ENCODE data around the gene STN1.
A peak's percentile ranks its signal among the peaks of the same experiment; 100 is the strongest.

STN1 gene

DNA sequence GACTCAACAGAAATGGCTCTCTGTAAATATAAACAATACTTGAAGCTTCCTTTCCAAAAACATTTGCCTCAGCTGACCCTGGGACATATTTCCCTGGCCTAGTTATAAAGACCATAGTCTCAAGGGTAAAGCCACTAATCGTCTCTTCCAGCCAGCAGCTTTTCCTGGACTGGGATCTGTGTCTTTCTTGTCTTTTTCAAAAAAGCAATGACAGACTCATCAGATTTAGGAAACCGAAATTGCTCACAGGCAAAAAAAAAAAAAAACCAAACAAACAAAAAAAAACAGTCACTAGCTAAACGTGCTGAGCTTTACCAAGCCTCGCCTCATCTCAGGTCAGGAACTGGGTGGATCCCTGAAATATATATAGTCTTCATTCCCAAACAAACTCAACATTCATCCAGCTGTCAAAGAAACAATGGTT is 23.5 kb downstream of the STN1 start:
- no peak for DNase-seq (ENCODE audit: low spot score)

DNA sequence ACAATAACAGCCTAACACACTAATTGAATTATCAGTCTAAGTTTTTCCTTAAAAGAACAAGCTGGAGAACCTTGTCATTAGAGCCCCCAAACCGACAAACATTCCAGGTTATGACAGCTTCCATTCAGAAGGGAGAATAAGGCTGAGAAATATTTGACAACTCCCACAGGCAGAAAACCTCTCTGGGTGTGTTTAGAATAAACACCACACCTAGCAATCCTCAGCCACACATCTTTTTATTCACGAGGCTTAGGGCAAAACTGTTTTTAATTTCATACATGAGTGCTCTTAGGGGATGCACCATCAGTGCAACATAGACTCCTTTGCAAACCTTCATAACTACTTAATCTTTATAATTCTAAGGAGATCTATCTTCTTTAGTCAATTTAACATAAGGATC is 24.2 kb downstream of the STN1 start:
- DNase-seq (ENCODE audit: low spot score): no peak

DNA sequence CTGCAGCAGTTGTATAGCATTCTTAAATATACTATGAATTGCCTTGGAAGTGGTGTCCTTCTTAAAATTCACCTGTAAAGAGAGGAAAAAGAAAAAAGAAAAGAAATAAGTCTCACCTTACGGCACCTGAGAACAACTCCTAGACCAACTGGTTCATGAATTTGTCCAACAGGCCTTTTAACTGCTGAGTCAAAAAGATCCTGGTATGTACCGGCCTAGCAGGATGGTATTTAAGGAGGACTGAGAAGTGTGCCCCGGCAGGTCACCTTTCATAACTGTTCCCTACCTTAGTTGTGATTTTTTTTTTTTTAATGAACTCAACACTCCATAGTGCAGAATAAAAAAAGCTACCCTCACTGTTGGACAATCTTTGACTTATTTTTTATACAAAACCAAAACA is 25.8 kb downstream of the STN1 start:
- DNase-seq (ENCODE audit: low spot score): no peak

DNA sequence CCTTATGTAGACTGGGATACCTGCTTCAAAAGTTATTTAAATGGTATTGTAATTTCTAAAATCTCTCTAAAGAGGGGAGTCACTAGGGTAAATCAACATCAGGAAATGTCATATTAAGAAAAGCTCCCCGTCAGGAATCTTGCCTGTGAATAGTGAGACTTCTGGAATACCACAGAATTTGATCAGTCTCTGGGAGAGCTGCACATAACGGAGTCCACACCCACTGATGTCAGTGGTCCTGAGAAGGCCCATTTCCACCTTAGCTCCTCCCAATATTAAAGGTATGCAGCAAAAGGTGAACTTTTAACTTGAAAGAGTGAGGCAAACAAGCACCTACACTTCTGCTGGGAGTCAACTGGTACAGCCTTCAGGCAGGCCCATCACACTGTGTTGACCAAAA is 27.3 kb downstream of the STN1 start:
- no peak for DNase-seq (ENCODE audit: low spot score)

DNA sequence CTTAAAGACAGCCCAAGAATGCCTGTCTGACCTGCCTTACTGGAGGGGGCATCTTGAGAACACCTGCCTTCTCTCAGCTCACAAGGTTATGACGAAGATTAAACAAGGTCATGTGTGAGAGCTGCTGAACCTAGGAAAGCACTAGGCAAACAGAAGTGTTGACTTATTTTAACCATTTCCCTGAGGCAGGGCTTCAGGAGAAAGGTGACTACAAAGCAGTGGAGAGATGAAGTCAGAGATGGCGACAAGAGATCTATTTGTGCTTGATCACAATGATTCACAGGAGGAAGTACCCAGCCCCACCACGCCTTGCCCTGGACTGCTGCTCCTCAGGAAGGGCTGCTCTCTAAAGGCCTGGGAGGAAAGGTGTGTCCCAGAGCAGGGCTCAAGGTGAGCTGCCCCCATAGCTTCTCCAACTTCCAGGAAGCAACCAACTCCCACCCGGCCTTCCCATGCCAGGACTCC is 27.8 kb downstream of the STN1 start:
- no peak for DNase-seq (ENCODE audit: low spot score)

DNA sequence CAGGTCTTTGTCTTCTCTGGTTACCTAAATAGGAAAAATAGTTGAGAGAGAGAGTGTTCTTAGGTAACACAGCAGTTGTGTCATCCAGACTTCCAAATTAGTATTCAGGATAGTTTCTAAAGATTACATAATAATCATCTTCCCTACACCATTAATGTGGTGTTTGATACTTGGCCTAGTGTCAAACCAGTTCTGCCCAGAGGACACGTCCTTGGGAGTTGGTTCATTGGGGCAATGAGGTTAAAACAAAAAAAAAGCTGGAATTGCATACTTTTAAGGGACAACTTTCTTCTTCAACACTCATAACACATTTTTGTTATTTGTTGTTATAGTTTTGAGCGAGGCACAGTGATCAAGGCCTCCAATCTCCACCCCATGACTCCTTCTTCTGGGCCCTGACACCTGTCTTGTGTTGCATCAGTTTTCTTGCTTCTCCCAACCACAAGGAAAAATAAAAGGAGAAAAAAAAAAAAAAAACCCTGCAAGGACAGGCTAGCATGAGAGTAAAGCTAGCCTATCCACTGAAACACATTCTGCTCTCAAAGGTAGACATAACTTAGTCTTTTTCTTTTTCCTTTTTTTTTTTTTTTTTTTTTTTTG is 28.8 kb downstream of the STN1 start:
- DNase-seq (ENCODE audit: low spot score): no peak

DNA sequence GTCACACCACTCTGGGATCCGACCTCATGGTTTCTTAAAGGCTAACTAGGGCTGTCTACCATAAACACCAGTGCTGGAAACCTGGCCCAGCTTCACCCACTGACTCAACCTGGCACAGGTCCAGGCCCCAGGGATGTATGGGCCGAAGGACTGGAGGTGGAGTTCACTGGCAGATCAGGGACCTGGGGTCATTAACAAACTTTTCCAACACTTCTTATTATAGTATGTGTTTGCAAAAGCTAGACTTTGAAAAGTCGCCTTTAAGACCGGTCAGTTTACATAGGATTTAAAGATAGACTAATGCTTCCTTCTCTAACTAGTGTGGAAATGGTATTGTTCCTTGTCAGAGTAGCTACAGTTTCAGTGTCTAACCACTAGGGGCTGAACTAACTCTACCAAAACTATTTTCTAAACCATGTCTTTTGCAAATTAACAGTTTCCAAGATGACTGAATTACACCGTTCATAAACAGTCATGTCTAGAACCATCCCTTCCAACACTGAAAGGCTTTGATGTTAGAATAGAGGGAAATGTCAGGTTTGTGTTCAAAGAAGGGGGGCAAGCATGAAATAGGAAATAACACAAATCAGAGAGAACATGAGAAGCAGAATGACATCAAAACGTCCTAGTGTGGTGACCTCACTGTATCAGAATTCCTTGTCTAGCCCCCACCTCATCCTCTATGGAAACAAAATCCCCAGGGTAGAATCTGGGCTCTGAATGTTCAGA is 29.7 kb downstream of the STN1 start:
- DNase-seq (ENCODE audit: low spot score): peak; percentile 73

DNA sequence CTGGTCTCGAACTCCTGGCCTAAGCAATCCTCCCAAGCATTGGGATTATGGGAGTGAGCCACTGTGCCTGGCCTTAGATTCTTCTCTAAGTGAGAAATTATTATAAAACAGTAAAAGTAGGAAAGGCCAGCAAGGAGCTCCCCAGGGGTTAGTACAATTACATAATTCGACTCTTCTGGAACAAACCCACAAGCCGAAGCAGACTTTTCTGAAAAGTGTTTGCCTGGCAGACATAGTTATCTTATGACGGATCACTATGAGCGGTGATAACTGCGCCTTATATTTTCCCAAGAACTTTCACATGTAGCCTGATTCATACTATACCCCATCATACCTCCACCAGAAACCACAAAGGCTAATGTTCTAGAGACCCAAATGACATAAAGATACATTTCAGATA is 32.4 kb downstream of the STN1 start:
- no peak for DNase-seq (ENCODE audit: low spot score)

DNA sequence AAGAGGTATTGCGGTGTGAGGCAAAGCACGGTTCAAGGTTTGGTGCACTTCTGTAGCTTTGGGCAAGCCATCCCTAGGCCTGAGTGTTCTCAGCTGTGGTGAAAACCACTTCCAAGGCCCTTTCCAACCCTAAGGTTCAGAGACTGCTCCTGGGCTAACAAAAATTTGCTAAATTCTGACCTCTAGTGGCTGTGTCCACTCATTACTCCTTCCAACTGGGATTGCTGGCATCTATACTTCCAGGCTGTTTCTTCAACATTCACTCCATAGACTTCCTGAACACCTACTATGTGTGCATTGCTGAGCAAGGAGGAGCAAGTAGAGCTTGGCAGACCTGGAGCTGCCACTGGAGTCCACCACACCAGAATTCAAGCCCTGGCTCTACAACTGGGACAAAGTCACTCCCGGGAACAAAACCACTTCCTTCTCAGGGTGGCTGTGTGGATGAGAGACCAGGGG is 33.3 kb downstream of the STN1 start:
- DNase-seq (ENCODE audit: low spot score): no peak

DNA sequence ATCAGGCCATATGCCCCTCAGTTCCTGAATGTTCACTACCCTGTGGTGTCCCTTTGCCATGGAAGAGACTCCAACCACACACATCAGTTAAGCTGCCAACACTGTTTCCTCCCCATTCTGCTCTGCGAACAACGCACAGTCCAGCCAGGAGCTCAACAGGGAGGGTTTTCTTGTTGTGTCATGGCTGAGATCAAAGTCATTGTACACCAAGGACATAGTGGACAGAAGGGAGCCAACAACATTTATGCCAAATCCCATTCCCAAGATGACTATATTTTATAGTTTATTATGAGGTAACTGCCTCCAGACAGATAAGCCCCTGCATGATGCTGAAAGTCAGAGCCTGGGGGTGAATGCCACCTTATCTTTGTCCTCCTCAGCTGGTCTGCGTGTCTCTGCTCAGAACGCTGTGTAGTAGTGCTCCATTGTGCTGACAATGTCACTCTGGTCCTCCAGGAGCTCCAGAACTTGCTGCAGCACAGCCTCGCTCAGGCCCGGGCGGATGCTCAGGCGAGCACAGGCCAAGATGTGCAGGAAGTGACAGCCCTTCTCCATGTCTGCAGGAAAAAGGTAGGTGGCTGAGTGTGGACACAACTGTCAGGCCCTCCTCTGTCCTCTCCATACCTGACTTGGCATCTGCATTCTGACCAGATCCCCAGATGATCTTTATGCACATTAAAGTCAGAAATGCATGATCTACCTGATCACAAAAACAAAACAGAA is 35.5 kb downstream of the STN1 start:
- no peak for DNase-seq (ENCODE audit: low spot score)

DNA sequence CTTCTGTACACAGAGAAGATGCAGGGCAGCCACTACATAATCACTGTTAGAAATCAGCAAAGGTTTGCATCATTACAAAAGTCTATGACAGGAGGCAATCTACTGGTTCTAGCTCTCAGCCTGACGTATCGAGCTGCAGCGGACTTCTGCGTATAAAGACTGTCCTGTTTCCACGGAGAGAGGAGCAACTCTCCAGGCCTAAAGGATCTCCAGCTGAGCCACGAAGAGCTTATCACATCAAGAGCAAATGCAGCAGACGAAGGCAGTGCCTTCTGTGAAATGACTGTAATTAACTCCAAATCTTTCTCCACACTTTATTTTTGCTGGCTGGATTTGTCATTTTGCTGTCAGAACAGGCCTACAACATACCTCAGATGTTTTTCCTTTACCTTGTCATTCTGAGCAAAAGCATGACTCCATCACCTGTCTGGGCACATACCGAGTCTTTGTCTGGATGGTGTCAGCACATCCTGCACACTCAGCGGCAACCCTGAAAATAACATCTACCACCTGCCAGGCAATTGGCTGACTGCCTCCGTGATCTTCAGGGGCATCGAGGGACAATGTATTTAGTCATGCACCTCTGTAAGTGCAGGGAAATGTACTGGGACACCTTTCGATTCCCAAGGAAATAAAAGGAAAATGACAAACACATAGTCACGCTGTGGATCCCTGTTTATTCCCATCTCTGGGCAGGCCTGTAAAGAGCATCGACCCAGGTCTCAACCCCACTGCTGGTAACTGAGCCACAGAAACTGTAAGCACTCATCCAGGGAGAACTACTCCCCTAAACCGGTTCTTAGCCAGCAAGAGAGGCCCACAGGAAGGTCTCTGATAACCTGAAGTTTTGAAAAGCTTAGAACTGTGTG is 36.3 kb downstream of the STN1 start:
- DNase-seq (ENCODE audit: low spot score): no peak

DNA sequence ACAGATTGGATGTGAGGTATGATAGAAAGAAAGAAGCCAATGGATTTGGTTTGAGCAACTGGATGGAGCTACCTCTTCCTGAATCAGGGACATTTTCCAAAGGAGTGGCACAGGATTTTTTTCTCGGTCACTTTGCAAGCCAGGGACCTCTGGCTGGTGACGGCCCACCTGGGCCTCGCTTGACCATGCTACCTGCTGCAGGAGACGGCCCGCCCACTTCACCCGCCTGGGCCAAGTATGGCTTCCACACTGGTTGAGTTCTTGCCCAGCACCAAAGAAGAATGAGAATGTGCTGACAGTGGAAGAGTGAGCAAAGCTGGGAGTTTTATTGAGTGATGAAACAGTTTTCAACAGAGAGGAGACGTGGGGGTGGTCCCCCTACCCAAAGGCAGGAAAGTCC is 38.2 kb downstream of the STN1 start:
- DNase-seq (ENCODE audit: low spot score): no peak

DNA sequence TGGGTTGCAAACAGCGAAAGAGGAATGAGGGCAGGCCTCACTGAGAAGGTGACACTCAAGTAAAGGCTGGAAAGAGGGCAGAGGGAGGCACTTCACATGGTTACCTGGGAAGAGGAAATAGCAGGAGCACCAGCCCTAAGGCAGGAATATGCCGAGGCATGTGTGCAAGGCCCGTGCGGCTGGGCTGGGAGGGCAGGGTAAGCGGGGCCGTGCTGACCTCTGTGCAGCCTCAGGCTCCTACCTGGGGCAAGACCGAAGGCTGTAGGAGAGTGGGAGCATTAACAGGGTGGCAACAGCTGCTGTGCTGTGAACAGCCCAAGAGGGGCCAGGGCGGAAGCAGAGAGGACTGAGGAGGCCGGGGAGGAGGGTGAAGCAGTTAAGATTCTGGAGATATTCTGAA is 38.6 kb downstream of the STN1 start:
- no peak for DNase-seq (ENCODE audit: low spot score)

DNA sequence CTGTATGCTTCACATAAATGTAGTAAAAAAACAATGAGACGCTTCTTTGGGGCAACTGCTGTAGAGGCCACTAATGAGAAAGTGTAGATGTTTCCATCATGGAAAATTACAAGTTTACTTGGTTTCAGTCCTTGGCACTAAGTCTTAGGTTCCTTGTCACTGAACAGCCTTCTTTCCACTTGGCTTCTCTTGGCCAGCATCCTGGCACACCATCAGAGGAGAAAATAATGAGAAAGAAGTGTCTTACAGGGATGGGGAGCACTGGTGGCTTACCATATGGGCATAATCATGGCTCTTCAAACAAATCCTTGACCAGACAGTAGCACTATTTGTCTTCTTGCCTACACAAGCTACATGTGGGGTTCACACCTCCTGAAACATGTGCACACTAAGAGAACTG is 40.1 kb downstream of the STN1 start:
- no peak for DNase-seq (ENCODE audit: low spot score)

DNA sequence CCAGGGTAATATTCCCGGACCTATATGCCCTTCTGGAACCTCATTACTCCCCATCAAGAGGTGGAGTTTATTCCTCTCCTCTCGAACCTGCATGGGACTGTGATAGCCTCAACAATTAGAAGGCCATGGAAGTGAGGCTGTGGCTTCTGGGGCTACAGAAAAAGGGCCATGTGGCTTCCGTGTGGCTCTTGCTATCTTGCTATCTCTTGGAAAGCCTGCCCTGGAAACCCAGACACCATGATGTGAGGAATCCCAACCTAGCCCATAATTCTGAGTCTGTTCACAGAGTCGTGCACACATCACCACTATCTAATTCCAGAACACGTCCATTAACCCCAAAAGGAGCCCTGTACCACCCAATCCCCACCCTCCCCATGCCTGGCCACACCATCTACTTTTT is 41.8 kb downstream of the STN1 start:
- DNase-seq (ENCODE audit: low spot score): no peak

DNA sequence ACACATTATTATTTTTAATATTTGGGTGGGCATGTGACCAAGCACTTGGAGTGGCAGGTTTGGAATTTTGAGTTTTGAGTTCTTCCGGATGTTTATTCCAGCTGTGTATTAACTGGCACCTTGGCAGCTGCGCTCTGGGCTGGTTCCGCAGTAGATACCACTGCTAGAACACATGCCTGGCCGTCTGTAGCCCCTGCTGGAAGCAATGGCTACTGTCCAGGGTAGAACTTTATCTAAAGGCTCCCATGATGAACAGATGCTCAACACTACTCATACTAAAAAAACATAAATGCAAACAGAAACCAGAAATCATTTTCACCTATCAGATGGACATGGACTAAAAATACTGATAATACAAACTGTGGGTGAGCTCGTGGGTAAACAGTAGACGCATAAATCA is 43.3 kb downstream of the STN1 start:
- DNase-seq (ENCODE audit: low spot score): no peak

DNA sequence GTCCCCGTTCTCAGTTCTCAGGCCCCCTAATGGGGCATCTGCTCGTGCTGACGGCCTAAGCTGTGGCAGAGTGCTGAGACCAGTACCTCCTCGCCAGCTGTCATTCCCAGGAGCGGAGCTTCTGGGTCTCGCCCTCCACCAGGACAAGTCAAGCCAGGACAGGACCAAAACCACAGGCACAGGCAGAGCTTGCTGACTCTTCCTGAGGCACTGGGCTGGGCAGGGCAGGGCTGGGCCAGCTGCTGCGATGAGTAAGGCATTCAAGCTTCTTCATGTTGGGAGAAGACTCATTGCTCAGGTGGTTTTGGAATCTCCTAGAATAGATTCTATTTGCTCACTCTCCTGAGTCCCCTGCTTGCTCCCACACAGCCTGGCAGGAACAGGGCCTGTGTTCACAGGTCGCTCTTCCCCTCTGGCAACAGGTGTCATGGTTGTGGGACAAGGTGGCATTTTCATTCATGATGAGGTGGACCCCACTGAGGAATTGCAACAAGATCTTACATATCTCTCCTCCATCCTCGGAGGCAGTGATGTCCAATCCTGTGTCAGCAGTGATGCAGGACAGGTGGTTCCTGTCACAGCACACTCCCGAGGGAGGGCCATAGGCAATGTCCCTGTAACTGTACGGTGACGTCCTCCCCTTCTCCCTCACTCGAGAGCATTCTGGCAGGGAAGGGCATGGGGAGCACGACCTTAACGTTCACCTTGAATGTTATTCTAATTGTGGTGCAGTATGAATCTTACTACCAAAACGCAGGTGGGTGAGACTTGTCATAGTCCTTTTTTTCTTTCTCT is 45.6 kb downstream of the STN1 start:
- DNase-seq (ENCODE audit: low spot score): no peak

DNA sequence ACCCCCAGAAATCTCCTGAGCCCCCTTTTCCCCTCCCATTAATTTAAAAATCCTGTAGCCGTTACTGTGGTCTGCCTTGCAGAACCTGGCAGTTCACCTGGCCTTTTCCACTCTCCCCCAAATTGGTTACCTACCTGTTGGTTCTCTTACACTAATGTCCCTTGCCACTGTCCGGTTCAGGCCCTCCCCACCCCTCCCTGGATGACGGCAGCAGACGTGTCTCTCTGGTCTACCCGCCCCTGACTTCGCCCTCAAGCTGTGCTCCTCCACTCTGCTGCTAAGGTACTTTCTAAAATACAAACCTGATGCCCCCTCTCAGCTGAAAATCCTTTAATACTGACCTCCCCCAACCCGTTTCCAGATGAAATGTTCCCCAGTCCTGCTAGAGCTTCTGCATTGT is 47.0 kb downstream of the STN1 start:
- no peak for DNase-seq (ENCODE audit: low spot score)

DNA sequence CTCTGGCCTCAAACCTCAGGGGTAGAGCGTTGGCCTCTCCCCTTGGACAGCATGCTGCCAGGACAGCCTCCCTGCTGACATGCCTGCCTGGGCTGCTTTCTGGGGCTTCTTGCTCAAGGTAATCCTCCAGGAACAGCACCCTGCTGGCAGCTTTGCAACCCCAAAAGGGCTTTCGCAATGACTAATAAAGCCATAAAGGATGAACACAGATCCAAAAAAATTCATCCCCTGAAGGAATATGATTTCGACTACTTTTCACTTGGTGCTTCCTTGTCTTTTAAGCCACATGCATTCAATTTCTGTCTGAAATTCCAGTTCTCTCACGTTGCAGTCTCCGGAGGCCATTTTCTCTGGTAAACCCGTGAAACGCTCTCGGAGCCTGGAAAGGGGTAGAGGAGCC is 47.5 kb downstream of the STN1 start:
- no peak for DNase-seq (ENCODE audit: low spot score)

DNA sequence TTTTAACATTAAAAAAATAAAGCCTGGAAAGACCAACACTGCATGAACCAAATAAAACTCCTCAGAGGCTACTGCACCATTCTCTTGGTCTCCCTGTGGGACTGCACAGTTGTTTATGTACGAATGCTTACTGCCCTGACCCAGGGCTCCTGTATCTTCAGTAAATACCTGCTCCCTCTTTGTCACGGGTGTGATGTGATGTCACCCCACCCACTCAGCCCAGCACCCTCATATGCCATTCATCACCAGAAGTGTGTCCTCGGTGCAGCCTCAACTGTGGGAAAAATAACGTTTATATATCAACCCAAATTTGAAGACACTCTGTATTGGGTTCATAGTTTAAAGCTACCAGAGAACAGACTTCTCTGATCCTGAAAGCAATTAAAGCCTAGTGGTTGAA is 48.6 kb downstream of the STN1 start:
- DNase-seq (ENCODE audit: low spot score): no peak

DNA sequence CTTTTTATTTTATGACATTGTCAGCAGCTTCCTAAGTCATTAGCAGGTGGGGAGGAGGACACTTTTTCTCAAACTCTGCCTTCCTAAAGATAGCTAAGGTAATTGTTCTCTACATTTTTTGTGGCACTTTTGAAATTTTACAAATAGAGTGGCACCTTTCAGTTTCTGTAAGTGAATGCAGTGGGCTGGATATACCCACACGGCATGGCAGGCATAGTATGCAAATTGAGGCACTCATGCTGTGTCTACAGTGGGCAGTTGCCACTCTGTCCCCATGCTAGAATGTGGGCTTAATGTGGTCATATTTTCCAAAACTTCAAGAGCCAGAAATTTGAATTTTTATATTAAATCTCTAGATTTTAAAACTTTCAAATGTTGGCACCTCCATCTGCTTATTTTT is 49.8 kb downstream of the STN1 start:
- DNase-seq (ENCODE audit: low spot score): no peak

Data from left forelimb (tissue), 1 donor.